ENCODE data around the gene C2CD4D. TPM values are rescaled to one million over a fixed set of nuclear protein-coding genes. Genes with fewer than 3 reads are reported as not detected.

Gene C2CD4D
- total and polyA plus RNA-seq, 12 donors = 0.06 to 0.55 (median 0.22) TPM; not detected in 6

- DNase-seq = peak in 2 of 7 donors; percentile 27 to 49
- H3K27me3 ChIP-seq = peaks cover 9% of the 10 kb centered on the region
- peaks cover 8 to 19% of the 10 kb centered on the region in 2 donors for H3K4me1 ChIP-seq (replicated peaks in 1 of 2)
- WGBS, 4 donors = 4 to 7% (median 4%) methylated on average over 11 to 117 of the region's 117 CpGs
- peak overlapping the region in 1 of 5 donors; percentile 49 for H3K27ac ChIP-seq
- H3K4me3 ChIP-seq = peak overlapping the region in 1 of 4 donors; percentile 60
- H3K36me3 ChIP-seq (replicated peaks in 1 of 2) = no peaks in the 10 kb centered on the region
- intact Hi-C loops (cut with DNase I) = no loop called here
- TF ChIP-seq POLR2A (IDR thresholded peaks at IDR 0.05) (no peak), CTCF (IDR thresholded peaks at IDR 0.05) (no peak)
- H3K9me3 ChIP-seq (replicated peaks in 1 of 3) = no peaks in the 10 kb centered on the region
Measured at GRCh38 chr1:151838222-151839081, 1.2 kb downstream of the C2CD4D start.

GRCh38 chr1:151837884-151838221 is 1.8 kb downstream of the C2CD4D start:
- TF ChIP-seq CTCF (IDR thresholded peaks at IDR 0.05) = no peak
- TF ChIP-seq POLR2A (IDR thresholded peaks at IDR 0.05) = no peak
- no peak for DNase-seq
- intact Hi-C loops (cut with DNase I) = no loop called here
- Histone ChIP-seq H3K9me3 (replicated peaks in 1 of 3) (no peaks in the 10 kb centered on the region), H3K4me1 (replicated peaks in 1 of 2) (peaks cover 8 to 19% of the 10 kb centered on the region in 2 donors), H3K36me3 (replicated peaks in 1 of 2) (no peaks in the 10 kb centered on the region), H3K27ac (no peak overlapping the region), H3K27me3 (peaks cover 9% of the 10 kb centered on the region), H3K4me3 (peak overlapping the region in 1 of 4 donors; percentile 60)
- 9 to 14% (median 9%) methylated on average over 7 to 26 of the region's 26 CpGs for WGBS, 4 donors

GRCh38 chr1:151837197-151837596 is 2.4 kb downstream of the C2CD4D start:
- no peak for DNase-seq
- H3K4me3 ChIP-seq = no peak overlapping the region
- no peak overlapping the region for H3K27ac ChIP-seq
- H3K27me3 ChIP-seq = peaks cover 9% of the 10 kb centered on the region
- 63 to 67% (median 66%) methylated on average over 3 of the region's 3 CpGs for WGBS, 4 donors
- intact Hi-C loops (cut with DNase I) = no loop called here
- TF ChIP-seq POLR2A (IDR thresholded peaks at IDR 0.05) (no peak), CTCF (IDR thresholded peaks at IDR 0.05) (no peak)
- peaks cover 8 to 19% of the 10 kb centered on the region in 2 donors for H3K4me1 ChIP-seq (replicated peaks in 1 of 2)
- H3K36me3 ChIP-seq (replicated peaks in 1 of 2) = no peaks in the 10 kb centered on the region
- no peaks in the 10 kb centered on the region for H3K9me3 ChIP-seq (replicated peaks in 1 of 3)

- no peaks in the 10 kb centered on the region for H3K36me3 ChIP-seq (replicated peaks in 1 of 2)
- DNase-seq = no peak
- 89 to 93% (median 91%) methylated on average over 7 of the region's 7 CpGs for WGBS, 4 donors
- no peak overlapping the region for H3K27ac ChIP-seq
- TF ChIP-seq CTCF (IDR thresholded peaks at IDR 0.05) (no peak), POLR2A (IDR thresholded peaks at IDR 0.05) (no peak)
- peaks cover 9% of the 10 kb centered on the region for H3K27me3 ChIP-seq
- peaks cover 8 to 19% of the 10 kb centered on the region in 2 donors for H3K4me1 ChIP-seq (replicated peaks in 1 of 2)
- intact Hi-C loops (cut with DNase I) = no loop called here
- H3K4me3 ChIP-seq = no peak overlapping the region
- H3K9me3 ChIP-seq (replicated peaks in 1 of 3) = no peaks in the 10 kb centered on the region
Measured at GRCh38 chr1:151835596-151835995, 4.0 kb downstream of the C2CD4D start.
